Esophagus muscularis mucosa (tissue), 4 donors: ENCODE measurements around the gene SIRT2.

Experiments
- EP300 ChIP-seq: sonication (generic); formaldehyde crosslinking; IDR thresholded peaks from one replicate; pipeline ENCODE4 v1.6.1; 2017; ENCODE audit warnings: antibody characterized with exemption
- POLR2A ChIP-seq: fragments of 450-650 bp; IDR thresholded peaks from one replicate; pipeline ENCODE4 v1.6.1; 2017; ENCODE audit warnings: antibody characterized with exemption, moderate library complexity, mild to moderate bottlenecking, low read depth
- TF ChIP-seq, protein P1 (sequence below), 3 experiments: fragments of 200-600 bp in 2 of 3; fragments of 450-650 bp in 1 of 3; sonication (generic) in 2 of 3; IDR thresholded peaks; one replicate each; pipeline ENCODE4 v1.5.1; 2017 to 2019; ENCODE audit warnings: antibody characterized with exemption in 3 of 3, mild to moderate bottlenecking in 2 of 3, moderate library complexity in 1 of 3

- TF ChIP-seq EP300 (no peak), POLR2A (no peak)
- TF ChIP-seq, protein P1, sequence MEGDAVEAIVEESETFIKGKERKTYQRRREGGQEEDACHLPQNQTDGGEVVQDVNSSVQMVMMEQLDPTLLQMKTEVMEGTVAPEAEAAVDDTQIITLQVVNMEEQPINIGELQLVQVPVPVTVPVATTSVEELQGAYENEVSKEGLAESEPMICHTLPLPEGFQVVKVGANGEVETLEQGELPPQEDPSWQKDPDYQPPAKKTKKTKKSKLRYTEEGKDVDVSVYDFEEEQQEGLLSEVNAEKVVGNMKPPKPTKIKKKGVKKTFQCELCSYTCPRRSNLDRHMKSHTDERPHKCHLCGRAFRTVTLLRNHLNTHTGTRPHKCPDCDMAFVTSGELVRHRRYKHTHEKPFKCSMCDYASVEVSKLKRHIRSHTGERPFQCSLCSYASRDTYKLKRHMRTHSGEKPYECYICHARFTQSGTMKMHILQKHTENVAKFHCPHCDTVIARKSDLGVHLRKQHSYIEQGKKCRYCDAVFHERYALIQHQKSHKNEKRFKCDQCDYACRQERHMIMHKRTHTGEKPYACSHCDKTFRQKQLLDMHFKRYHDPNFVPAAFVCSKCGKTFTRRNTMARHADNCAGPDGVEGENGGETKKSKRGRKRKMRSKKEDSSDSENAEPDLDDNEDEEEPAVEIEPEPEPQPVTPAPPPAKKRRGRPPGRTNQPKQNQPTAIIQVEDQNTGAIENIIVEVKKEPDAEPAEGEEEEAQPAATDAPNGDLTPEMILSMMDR (IDR thresholded peaks at IDR 0.05): no peak
Measured at GRCh38 chr19:38893341-38893771, 6.1 kb downstream of the SIRT2 start.
